ENCODE measurements around the gene FBRS.

FBRS gene

DNA sequence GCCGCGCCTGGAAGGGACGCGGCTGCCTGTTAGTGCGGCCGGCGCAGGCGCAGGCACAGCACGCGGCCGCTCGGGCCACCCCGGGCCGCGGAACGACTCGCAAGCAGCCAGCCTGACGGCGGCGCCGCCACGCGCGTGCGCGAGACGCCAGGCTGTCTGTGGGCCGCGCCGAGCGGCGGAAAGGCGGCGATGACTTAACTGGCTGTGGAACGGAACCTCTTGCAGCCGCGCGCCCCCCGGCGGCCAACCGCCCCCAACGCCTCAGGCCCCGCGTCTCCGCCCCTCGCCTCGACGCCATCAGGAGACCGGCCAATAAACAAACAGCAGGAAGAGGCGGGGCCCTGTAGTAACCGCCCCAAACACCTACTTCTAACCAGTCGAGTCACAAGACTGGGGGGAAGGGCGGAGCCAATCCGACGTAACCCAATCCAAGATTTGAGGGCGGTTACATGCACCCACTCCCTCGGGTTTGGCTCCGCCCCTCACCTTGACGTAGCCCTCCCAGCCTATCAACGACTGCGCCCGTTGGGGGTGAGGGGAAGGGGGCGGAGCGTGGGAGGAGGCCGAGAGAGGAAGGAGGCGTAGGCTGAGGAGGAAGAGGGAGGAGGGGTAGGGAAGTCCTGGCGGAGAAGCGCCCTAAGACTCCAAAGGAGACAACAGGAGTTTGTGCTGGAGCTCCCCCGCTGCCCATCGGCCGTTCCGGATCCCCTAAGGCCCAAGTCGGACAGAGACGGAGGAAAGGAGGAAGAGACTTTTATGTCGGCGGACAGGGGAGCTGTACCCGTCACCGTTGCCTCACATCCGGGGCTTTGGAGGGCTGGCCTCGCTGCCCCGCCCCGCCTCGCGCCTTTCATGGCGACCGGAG lies at the start of gene FBRS:
Gene FBRS, plus strand, starts transcription at position 566 of the 865 bp plus-strand sequence. CDS start 1,088 bp downstream, outside the sequence.
- TF ChIP-seq CTCF (conservative IDR thresholded peaks at IDR 0.05) = peak; percentile 87
- H3K27ac ChIP-seq = peak within 1 kb of the TSS; percentile 95

- TF ChIP-seq CTCF (conservative IDR thresholded peaks at IDR 0.05) = no peak
- H3K27ac ChIP-seq = peak overlapping the region; percentile 97
These were observed 49.0 kb upstream of the FBRS start for GRCh38 chr16:30609002-30609925.

DNA sequence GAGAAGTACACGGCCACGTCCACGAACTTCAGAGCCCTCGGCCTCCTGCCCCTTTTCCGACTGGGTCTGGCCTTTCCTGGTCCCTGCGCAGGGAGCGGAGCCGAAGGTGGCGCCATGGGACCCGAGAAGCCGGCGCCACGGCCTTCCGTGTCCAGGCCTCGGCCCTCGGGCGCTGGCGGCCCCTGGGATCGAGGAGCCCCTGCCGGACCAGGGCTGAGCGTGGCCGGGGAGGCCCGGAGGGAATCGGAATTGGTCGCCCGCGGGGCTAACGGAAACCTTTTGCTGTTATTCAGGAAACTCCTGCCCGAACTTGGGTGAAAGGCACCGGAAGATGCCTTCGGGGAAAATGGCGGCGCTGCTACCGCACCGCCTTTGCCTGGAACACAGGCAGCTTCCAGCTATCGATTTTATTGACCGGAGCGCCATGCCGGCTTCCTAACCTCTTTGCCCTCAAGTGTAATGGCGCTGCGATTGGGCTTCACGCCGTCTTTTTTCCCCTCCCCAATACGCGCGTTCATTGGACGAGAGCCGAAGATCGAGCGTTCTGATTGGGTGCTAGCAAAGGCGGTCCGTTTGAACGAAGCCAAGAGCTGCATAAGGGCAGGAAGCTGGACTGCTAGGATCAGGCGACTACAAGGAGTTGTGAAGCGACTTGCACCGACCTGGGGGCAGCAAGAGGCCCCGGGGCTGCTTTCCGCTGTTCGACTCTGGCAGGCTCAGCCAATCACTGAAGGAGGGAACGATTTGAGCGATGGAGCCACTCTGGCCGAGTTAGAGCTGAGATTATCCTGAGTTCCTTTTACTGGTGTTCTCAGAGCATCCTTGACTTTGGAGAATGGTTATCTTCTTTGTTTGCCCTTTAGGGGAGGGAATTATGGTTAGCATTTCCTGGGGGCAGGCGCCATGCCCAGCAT lies 48.0 kb upstream of the FBRS start, which contains the start of gene ZNF689:
Gene ZNF689, minus strand, starts transcription at position 464 of the 914 bp plus-strand sequence. Its CDS starts 348 bp downstream, at position 116.
- TF ChIP-seq CTCF (conservative IDR thresholded peaks at IDR 0.05) = no peak
- peak within 1 kb of the TSS; percentile 97 for H3K27ac ChIP-seq

- peak overlapping the region; percentile 72 for H3K27ac ChIP-seq
- no peak for TF ChIP-seq CTCF (conservative IDR thresholded peaks at IDR 0.05)
These were observed 42.7 kb upstream of the FBRS start for GRCh38 chr16:30615358-30616091.

GRCh38 chr16:30619202-30619601 lies 39.0 kb upstream of the FBRS start:
- no peak overlapping the region for H3K27ac ChIP-seq
- no peak for TF ChIP-seq CTCF (conservative IDR thresholded peaks at IDR 0.05)

- TF ChIP-seq CTCF (conservative IDR thresholded peaks at IDR 0.05) = no peak
These were observed 38.6 kb upstream of the FBRS start for GRCh38 chr16:30619638-30620037.

More at GRCh38 chr16:30619638-30620037, 38.6 kb upstream of the FBRS start:
- H3K27ac ChIP-seq = no peak overlapping the region
